Measurements from ENCODE around the gene TGFB1I1. TPM values are rescaled to one million over a fixed set of nuclear protein-coding genes. Genes with fewer than 3 reads are reported as not detected.

Gene TGFB1I1
- polyA plus RNA-seq, 2 of the 4 experiments (the other 2 are of a cell fraction): 8.3 to 75.1 TPM

GRCh38 chr16:31491778-31492418 is 19.9 kb downstream of the TGFB1I1 start (continued):
- TF ChIP-seq HOXA7 (CRISPR knock-in tag; IDR thresholded peaks at IDR 0.05): no peak
- TF ChIP-seq, protein P1, sequence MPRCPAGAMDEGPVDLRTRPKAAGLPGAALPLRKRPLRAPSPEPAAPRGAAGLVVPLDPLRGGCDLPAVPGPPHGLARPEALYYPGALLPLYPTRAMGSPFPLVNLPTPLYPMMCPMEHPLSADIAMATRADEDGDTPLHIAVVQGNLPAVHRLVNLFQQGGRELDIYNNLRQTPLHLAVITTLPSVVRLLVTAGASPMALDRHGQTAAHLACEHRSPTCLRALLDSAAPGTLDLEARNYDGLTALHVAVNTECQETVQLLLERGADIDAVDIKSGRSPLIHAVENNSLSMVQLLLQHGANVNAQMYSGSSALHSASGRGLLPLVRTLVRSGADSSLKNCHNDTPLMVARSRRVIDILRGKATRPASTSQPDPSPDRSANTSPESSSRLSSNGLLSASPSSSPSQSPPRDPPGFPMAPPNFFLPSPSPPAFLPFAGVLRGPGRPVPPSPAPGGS (IDR thresholded peaks at IDR 0.05): no peak
- TF ChIP-seq, protein P2, sequence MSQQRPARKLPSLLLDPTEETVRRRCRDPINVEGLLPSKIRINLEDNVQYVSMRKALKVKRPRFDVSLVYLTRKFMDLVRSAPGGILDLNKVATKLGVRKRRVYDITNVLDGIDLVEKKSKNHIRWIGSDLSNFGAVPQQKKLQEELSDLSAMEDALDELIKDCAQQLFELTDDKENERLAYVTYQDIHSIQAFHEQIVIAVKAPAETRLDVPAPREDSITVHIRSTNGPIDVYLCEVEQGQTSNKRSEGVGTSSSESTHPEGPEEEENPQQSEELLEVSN (IDR thresholded peaks at IDR 0.05; ENCODE audit: borderline replicate concordance, low read depth): no peak
- TF ChIP-seq, protein P3, sequence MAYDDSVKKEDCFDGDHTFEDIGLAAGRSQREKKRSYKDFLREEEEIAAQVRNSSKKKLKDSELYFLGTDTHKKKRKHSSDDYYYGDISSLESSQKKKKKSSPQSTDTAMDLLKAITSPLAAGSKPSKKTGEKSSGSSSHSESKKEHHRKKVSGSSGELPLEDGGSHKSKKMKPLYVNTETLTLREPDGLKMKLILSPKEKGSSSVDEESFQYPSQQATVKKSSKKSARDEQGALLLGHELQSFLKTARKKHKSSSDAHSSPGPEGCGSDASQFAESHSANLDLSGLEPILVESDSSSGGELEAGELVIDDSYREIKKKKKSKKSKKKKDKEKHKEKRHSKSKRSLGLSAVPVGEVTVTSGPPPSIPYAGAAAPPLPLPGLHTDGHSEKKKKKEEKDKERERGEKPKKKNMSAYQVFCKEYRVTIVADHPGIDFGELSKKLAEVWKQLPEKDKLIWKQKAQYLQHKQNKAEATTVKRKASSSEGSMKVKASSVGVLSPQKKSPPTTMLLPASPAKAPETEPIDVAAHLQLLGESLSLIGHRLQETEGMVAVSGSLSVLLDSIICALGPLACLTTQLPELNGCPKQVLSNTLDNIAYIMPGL (CRISPR knock-in tag; IDR thresholded peaks at IDR 0.05; ENCODE audit: borderline replicate concordance): no peak
- TF ChIP-seq, protein P4, sequence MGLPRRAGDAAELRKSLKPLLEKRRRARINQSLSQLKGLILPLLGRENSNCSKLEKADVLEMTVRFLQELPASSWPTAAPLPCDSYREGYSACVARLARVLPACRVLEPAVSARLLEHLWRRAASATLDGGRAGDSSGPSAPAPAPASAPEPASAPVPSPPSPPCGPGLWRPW (IDR thresholded peaks at IDR 0.05): no peak
- TF ChIP-seq MAZ (IDR thresholded peaks at IDR 0.05; ENCODE audit: borderline replicate concordance, low read depth, low read length): no peak

- FAIRE-seq (no peak), DNase-seq (ENCODE audit: low read depth in 1 of 2, low spot score in 1 of 2) (no peak), ATAC-seq (no peak)
- no peaks in the 10 kb centered on the region for H3K9me3 ChIP-seq
- 92% methylated on average over 18 of the region's 18 CpGs for WGBS (ENCODE audit: missing lambda C conversion rate)
- H3K4me3 ChIP-seq: no peak overlapping the region
- POLR2A ChIA-PET: interaction anchor here (0.7 kb wide), 1 partner anchor 34 kb away, joined by 3 read pairs; the partner anchor contains the start of gene ARMC5
- no peak overlapping the region for H3K4me2 ChIP-seq
- no peak for TF ChIP-seq SREBF2 (IDR thresholded peaks at IDR 0.05)
- no peak for TF ChIP-seq KDM1A (IDR thresholded peaks at IDR 0.05; ENCODE audit: low read depth)
- no peak for TF ChIP-seq NFE2L2 (conservative IDR thresholded peaks at IDR 0.05; ENCODE audit: low read length)
- no peak for TF ChIP-seq RARB (CRISPR knock-in tag; IDR thresholded peaks at IDR 0.05)
- TF ChIP-seq HDAC2 (IDR thresholded peaks at IDR 0.05): no peak
- TF ChIP-seq, protein P2 (IDR thresholded peaks at IDR 0.05; ENCODE audit: borderline replicate concordance, low read depth): no peak
- H3K27ac ChIP-seq: no peak overlapping the region
- H3K4me1 ChIP-seq: no peaks in the 10 kb centered on the region
- CTCF ChIA-PET: interaction anchor here (1.4 kb wide), 2 partner anchors 10 to 13 kb away, joined by 3 to 6 read pairs; no protein-coding TSS in a partner anchor
These were observed 21.7 kb downstream of the TGFB1I1 start for GRCh38 chr16:31493506-31494125.

DNA sequence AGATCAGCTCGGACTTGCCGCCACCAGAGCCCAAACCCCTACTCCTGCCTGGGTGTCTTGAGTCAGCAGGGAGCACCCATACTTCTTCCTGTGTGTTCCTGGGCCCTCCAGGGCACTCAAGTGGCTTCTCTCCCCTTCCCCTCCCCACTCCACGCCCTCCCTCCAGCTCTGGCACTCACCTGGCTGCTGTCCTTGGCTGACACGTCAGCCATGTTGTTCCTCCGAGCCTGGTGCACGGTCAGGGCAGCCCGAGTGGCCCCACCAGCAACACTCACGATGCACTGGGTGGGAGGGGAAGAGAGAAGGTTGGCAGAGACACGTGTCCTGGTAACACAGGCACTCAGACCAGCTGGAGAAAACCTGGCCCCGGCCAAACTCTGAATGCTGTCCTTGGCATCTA is 24.7 kb downstream of the TGFB1I1 start:
- H3K27ac ChIP-seq: no peak overlapping the region
- H3K4me1 ChIP-seq: no peaks in the 10 kb centered on the region
- CTCF ChIA-PET: interaction anchor here (2.0 kb wide), 1 partner anchor 36 kb away, joined by 6 read pairs; no protein-coding TSS in a partner anchor
- DNase-seq (ENCODE audit: low read depth in 1 of 2, low spot score in 1 of 2) (no peak), FAIRE-seq (no peak), ATAC-seq (no peak)
- TF ChIP-seq POLR2AphosphoS2 (conservative IDR thresholded peaks at IDR 0.05; ENCODE audit: low read length): no peak
- TF ChIP-seq, protein P5, sequence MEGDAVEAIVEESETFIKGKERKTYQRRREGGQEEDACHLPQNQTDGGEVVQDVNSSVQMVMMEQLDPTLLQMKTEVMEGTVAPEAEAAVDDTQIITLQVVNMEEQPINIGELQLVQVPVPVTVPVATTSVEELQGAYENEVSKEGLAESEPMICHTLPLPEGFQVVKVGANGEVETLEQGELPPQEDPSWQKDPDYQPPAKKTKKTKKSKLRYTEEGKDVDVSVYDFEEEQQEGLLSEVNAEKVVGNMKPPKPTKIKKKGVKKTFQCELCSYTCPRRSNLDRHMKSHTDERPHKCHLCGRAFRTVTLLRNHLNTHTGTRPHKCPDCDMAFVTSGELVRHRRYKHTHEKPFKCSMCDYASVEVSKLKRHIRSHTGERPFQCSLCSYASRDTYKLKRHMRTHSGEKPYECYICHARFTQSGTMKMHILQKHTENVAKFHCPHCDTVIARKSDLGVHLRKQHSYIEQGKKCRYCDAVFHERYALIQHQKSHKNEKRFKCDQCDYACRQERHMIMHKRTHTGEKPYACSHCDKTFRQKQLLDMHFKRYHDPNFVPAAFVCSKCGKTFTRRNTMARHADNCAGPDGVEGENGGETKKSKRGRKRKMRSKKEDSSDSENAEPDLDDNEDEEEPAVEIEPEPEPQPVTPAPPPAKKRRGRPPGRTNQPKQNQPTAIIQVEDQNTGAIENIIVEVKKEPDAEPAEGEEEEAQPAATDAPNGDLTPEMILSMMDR (IDR thresholded peaks at IDR 0.05): no peak
- no peak for TF ChIP-seq MAX (IDR thresholded peaks at IDR 0.05)
- TF ChIP-seq RNF2 (IDR thresholded peaks at IDR 0.05; ENCODE audit: borderline replicate concordance, low read depth): no peak
- no peak for TF ChIP-seq TP53 (CRISPR knock-in tag; IDR thresholded peaks at IDR 0.05)
- no peak for TF ChIP-seq FOSB (CRISPR knock-in tag; IDR thresholded peaks at IDR 0.05)
- 93% methylated on average over 10 of the region's 10 CpGs for WGBS (ENCODE audit: missing lambda C conversion rate)
- POLR2A ChIA-PET: interaction anchor here (1.0 to 2.3 kb wide), 2 partner anchors 9 to 12 kb away, joined by 4 to 10 read pairs; partner anchors contain the start of gene RUSF1
- H3K4me2 ChIP-seq: no peak overlapping the region
- H3K9me3 ChIP-seq: no peaks in the 10 kb centered on the region
- no peak overlapping the region for H3K4me3 ChIP-seq

Measured in A549 (cell line).